Mesothelial cell of epicardium (in vitro differentiated cells): Measurements from ENCODE around the gene NKX2-3. TPM values are rescaled to one million over a fixed set of nuclear protein-coding genes. Genes with fewer than 3 reads are reported as not detected.

Experiments
- DNase-seq, 2 experiments: peaks; one replicate each; pipeline ENCODE4 v3.0.0; 2021; ENCODE audit warnings: low spot score in 2 of 2; ENCODE audit not compliant: unreplicated experiment in 2 of 2
- H3K27ac Mint-ChIP-seq: 2 replicates; pipeline ENCODE4 v1.8.0; 2021; ENCODE audit warnings: mixed read lengths
- H3K27me3 Mint-ChIP-seq: 2 replicates; pipeline ENCODE4 v1.8.0; 2021; ENCODE audit warnings: low read depth, mixed read lengths
- H3K36me3 Mint-ChIP-seq: 2 replicates; pipeline ENCODE4 v1.8.0; 2021; ENCODE audit warnings: mixed read lengths
- H3K4me1 Mint-ChIP-seq: 2 replicates; pipeline ENCODE4 v1.8.0; 2021; ENCODE audit warnings: mixed read lengths
- H3K4me3 Mint-ChIP-seq: 2 replicates; pipeline ENCODE4 v1.8.0; 2021; ENCODE audit warnings: mild to moderate bottlenecking, moderate library complexity, mixed read lengths
- H3K9me3 Mint-ChIP-seq: 2 replicates; pipeline ENCODE4 v1.8.0; 2021; ENCODE audit warnings: mixed read lengths
- total RNA-seq: library from RNA; stranded (reverse); gene quantifications from 3 replicates; pipeline ENCODE4 v1.2.1, GENCODE V29; 2021
- TF ChIP-seq, protein P1 (sequence below): fragments of 200-600 bp; sonication (generic); IDR thresholded peaks from one replicate; pipeline ENCODE4 v1.5.0; 2021; ENCODE audit warnings: antibody characterized with exemption; ENCODE audit not compliant: unreplicated experiment

Gene NKX2-3
- total RNA-seq, 1 donor from 2014 or later, result not detected

DNA sequence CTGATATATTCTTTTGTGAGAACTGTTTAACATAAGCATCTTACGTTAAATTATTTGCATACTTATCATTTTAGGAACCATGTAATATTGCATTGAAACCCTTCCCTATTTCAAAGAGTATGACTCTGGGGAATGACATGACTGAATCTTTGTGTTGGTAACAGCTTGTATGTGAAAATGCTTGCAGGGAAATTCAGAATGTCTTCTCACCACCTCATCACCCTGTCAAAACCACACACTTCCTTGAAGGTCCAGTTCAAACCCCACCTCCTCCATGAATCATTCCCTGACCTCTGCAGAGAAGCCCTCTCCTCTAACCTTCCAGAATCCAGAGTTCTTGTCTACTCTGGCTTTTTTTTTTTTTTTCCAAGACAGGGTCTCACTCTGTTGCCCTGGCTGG lies 26.3 kb upstream of the NKX2-3 start:
- Mint-ChIP-seq H3K27me3 (peaks cover 86% of the 10 kb centered on the region), H3K9me3 (no peaks in the 10 kb centered on the region), H3K4me3 (no peak overlapping the region), H3K4me1 (no peaks in the 10 kb centered on the region), H3K27ac (no peak overlapping the region), H3K36me3 (no peaks in the 10 kb centered on the region)
- TF ChIP-seq, protein P1, sequence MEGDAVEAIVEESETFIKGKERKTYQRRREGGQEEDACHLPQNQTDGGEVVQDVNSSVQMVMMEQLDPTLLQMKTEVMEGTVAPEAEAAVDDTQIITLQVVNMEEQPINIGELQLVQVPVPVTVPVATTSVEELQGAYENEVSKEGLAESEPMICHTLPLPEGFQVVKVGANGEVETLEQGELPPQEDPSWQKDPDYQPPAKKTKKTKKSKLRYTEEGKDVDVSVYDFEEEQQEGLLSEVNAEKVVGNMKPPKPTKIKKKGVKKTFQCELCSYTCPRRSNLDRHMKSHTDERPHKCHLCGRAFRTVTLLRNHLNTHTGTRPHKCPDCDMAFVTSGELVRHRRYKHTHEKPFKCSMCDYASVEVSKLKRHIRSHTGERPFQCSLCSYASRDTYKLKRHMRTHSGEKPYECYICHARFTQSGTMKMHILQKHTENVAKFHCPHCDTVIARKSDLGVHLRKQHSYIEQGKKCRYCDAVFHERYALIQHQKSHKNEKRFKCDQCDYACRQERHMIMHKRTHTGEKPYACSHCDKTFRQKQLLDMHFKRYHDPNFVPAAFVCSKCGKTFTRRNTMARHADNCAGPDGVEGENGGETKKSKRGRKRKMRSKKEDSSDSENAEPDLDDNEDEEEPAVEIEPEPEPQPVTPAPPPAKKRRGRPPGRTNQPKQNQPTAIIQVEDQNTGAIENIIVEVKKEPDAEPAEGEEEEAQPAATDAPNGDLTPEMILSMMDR, result no peak
- DNase-seq, result no peak

DNA sequence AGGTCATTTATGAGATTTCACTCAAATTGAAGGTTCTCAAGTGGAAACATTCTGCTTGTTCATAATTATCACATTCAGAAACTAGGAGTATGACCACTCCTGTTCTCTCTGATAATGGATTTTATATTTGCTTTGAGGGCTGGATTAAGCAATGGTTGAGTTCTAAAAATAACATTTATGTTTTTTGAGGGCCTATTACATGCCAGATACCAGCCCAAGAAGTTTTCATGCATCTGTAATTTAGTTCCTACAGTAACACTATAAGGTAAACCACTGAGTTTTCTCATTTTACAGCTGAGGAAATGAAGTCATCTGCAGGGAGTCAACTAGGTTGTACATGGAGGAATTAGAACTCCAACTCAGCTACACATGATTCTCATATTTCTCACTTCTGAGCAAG lies 25.5 kb upstream of the NKX2-3 start:
- Mint-ChIP-seq H3K27me3 (peaks cover 92% of the 10 kb centered on the region), H3K4me3 (no peak overlapping the region), H3K36me3 (no peaks in the 10 kb centered on the region), H3K9me3 (no peaks in the 10 kb centered on the region), H3K27ac (no peak overlapping the region), H3K4me1 (no peaks in the 10 kb centered on the region)
- TF ChIP-seq, protein P1, result no peak
- no peak for DNase-seq

DNA sequence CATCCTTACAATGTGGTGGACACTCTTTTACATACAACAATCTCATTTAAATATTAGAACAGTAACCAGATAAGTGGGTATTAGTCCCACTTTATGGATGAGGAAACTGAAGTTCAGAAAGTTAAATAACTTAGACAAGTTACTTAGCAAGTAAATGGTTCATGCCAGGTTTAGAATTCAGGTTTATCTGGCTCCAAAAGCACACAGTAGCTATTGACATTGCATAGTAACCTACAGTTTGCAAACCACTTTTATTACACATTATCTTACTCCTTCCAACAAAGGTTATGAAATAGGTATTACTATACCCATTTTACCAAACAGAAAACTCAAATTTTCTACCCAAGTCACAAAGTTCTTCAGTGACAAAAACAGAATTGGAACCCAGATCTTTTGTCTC lies 19.7 kb upstream of the NKX2-3 start:
- DNase-seq, result no peak
- TF ChIP-seq, protein P1, result no peak
- Mint-ChIP-seq H3K36me3 (no peaks in the 10 kb centered on the region), H3K9me3 (no peaks in the 10 kb centered on the region), H3K27ac (no peak overlapping the region), H3K4me1 (no peaks in the 10 kb centered on the region), H3K4me3 (no peak overlapping the region), H3K27me3 (peaks cover 95% of the 10 kb centered on the region)

DNA sequence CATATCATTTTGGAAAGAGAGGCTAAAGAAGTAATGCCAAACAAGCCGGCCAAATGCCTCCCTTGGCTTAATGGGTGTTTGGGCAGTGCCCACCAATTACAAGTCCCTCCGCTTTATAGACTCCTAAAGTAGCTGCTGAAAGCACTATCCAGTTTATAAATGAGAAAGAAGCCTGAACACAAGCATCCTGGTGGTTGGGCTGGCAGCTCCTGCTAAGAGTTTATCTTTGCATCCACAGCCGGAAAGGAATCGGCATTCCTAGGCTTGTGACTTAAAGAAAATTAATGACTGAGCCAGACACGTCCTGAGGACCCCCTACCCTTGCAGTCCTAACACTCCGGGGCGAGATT lies 13.1 kb upstream of the NKX2-3 start:
- TF ChIP-seq, protein P1, result no peak
- Mint-ChIP-seq H3K4me1 (peaks cover 21% of the 10 kb centered on the region), H3K9me3 (no peaks in the 10 kb centered on the region), H3K36me3 (no peaks in the 10 kb centered on the region), H3K4me3 (no peak overlapping the region), H3K27me3 (peaks cover 97% of the 10 kb centered on the region), H3K27ac (no peak overlapping the region)
- DNase-seq, result no peak

DNA sequence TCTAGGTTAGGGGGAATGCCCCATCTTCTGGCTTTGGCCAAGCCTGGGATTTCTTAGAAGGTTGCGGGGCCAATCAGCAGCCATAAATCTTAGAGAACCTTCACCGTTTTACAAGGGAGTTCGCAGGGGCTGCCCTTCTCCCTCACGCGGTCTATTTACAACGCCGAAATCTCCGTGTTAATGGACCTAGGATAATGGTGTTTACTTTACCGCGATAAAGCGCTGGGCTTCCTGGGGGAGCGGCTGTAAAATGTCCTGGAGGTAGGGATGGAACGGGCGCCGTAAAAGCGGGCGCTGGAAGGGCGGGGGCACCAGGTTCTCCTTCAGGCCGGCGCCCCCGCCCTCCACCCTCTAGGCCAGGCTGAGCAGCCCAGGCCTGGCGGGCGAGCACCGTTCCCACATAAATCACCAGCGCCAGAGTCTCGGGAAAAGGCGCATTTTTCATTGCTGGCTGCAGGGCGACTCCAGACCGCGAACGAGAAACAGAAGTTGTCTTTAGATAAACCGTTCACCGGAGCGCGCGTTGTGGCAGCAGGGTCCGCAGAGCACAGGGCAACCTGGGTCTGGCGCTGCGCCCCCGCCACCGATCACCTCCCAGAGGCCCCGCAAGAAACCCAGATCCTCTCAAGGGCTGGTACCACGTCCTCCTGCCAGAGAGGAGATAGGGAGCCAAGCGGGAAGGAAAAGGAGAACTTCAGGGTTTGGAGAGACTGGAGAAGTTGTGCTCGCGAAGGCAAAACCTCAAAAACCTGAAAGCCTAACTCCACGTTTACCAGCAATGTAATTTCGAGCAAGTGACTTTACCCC lies 12.5 kb upstream of the NKX2-3 start:
- H3K4me3 Mint-ChIP-seq, result no peak overlapping the region

More for the DNA sequence above, 12.5 kb upstream of the NKX2-3 start:
- Mint-ChIP-seq H3K36me3 (no peaks in the 10 kb centered on the region), H3K9me3 (no peaks in the 10 kb centered on the region), H3K27me3 (peaks cover 97% of the 10 kb centered on the region), H3K4me1 (peaks cover 21% of the 10 kb centered on the region), H3K27ac (no peak overlapping the region)
- no peak for DNase-seq
- TF ChIP-seq, protein P1, result no peak
